B cell (primary cell): ENCODE results near the gene RIN2. TPM values are rescaled to one million over a fixed set of nuclear protein-coding genes. Genes with fewer than 3 reads are reported as not detected.

Experiments used
- ATAC-seq: fragments of 200-7000 bp; cut with Tn5 transposase; one replicate; pipeline ENCODE4 v1.10.0; 2021; ENCODE audit warnings: low read depth, mild to moderate bottlenecking, moderate number of reproducible peaks, moderate library complexity
- CTCF ChIA-PET: fragments of 350-600 bp; sonication (Branson Sonifier 250); formaldehyde crosslinking; loops from one replicate; lab custom pipeline; 2021; ENCODE audit warnings: antibody characterized with exemption, inconsistent platforms; lab: Charles Lee
- POLR2A ChIA-PET: fragments of 350-600 bp; sonication (Branson Sonifier 250); formaldehyde crosslinking; loops from one replicate; lab custom pipeline; 2021; ENCODE audit warnings: antibody characterized with exemption; lab: Charles Lee
- DNase-seq: peaks from one replicate; pipeline ENCODE4 v3.0.0; 2013
- H2AFZ ChIP-seq: 2 replicates; pipeline ENCODE4 v1.6.1; 2012; ENCODE audit warnings: mild to moderate bottlenecking, low read depth, low read length; ENCODE audit not compliant: insufficient read depth, poor library complexity, severe bottlenecking
- H3K27ac ChIP-seq, 2 donors: 1 replicate in 1 of 2; 2 replicates in 1 of 2; pipeline ENCODE4 v1.5.1; 2012 to 2013; ENCODE audit warnings: low read length in 2 of 2, mild to moderate bottlenecking in 2 of 2, moderate library complexity in 1 of 2
- H3K27me3 ChIP-seq, 4 experiments: fragments of 200-600 bp in 1 of 4; sonication (generic) in 1 of 4; replicated peaks in 1 of 4; 1 replicate in 2 of 4; 2 replicates in 2 of 4; pipeline versions ENCODE4 v1.6.1 to v1.7.0; 2013 to 2016; ENCODE audit warnings: low read length in 3 of 4, mild to moderate bottlenecking in 2 of 4, mixed read lengths in 1 of 4, moderate library complexity in 1 of 4; ENCODE audit not compliant: insufficient read depth in 4 of 4, control insufficient read depth in 3 of 4; ENCODE audit errors: control extremely low read depth in 1 of 4
- H3K36me3 ChIP-seq, 2 experiments: replicated peaks in 1 of 2; 1 replicate in 1 of 2; 2 replicates in 1 of 2; pipeline versions ENCODE4 v1.6.1 to v1.7.1; 2013; ENCODE audit warnings: low read length in 1 of 2; ENCODE audit not compliant: insufficient read depth in 2 of 2, control insufficient read depth in 1 of 2; ENCODE audit errors: control extremely low read depth in 1 of 2, extremely low read depth in 1 of 2
- H3K4me1 ChIP-seq, 2 donors: fragments of 200-600 bp in 1 of 2; sonication (generic) in 1 of 2; 1 replicate in 1 of 2; 2 replicates in 1 of 2; pipeline versions ENCODE4 v1.5.1 to v1.6.1; 2013 to 2017; ENCODE audit warnings: low read length in 2 of 2; ENCODE audit not compliant: control insufficient read depth in 2 of 2, insufficient read depth in 2 of 2
- H3K4me2 ChIP-seq: replicated peaks from 2 replicates; pipeline ENCODE3; 2012; ENCODE audit warnings: mild to moderate bottlenecking, low read depth, low read length; ENCODE audit not compliant: poor library complexity, severe bottlenecking
- H3K4me3 ChIP-seq, 5 experiments: fragments of 200-600 bp in 1 of 5; sonication (generic) in 1 of 5; 1 replicate in 3 of 5; 2 replicates in 2 of 5; pipeline versions ENCODE4 v1.5.1 to v1.7.0; 2011 to 2016; ENCODE audit warnings: low read length in 4 of 5, mild to moderate bottlenecking in 4 of 5, low read depth in 2 of 5, control low read depth in 1 of 5, moderate library complexity in 1 of 5; ENCODE audit not compliant: insufficient read depth in 1 of 5; ENCODE audit errors: control extremely low read depth in 1 of 5, extremely low read depth in 1 of 5
- H3K79me2 ChIP-seq: fragments of 200-600 bp; sonication (generic); one replicate; pipeline ENCODE4 v1.6.0; 2016; ENCODE audit warnings: low read length; ENCODE audit not compliant: control insufficient read depth, insufficient read depth
- H3K9ac ChIP-seq: fragments of 200-600 bp; sonication (generic); 2 replicates; pipeline ENCODE4 v1.6.1; 2017; ENCODE audit warnings: mild to moderate bottlenecking, low read length, moderate library complexity
- H3K9me3 ChIP-seq, 3 donors: one replicate each; pipeline versions ENCODE4 v1.6.1 to v1.7.1; 2013; ENCODE audit warnings: low read length in 2 of 3; ENCODE audit not compliant: control insufficient read depth in 2 of 3, insufficient read depth in 1 of 3; ENCODE audit errors: control extremely low read depth in 1 of 3
- H4K20me1 ChIP-seq: 2 replicates; pipeline ENCODE4 v1.6.0; 2012; ENCODE audit warnings: mild to moderate bottlenecking, low read length; ENCODE audit not compliant: insufficient read depth, control insufficient read depth, poor library complexity, severe bottlenecking
- H3K27ac Mint-ChIP-seq: one replicate; pipeline ENCODE4 v1.8.0; 2021; ENCODE audit warnings: mixed read lengths
- H3K27me3 Mint-ChIP-seq: one replicate; pipeline ENCODE4 v1.8.0; 2021; ENCODE audit warnings: mixed read lengths
- H3K4me1 Mint-ChIP-seq: one replicate; pipeline ENCODE4 v1.8.0; 2021; ENCODE audit warnings: mixed read lengths
- H3K4me3 Mint-ChIP-seq: one replicate; pipeline ENCODE4 v1.8.0; 2021; ENCODE audit warnings: mixed read lengths
- H3K9me3 Mint-ChIP-seq: one replicate; pipeline ENCODE4 v1.8.0; 2022; ENCODE audit warnings: mixed read lengths; ENCODE audit not compliant: insufficient read depth
- EZH2 ChIP-seq: IDR thresholded peaks from 2 replicates; pipeline ENCODE4 v1.6.1; 2012; ENCODE audit warnings: borderline replicate concordance, low read depth, mild to moderate bottlenecking, moderate library complexity, low read length; ENCODE audit not compliant: insufficient read depth, poor library complexity, severe bottlenecking
- WGBS: methylation state at CpG from one replicate; pipeline ENCODE4 v1.1.5; 2013; ENCODE audit warnings: missing lambda C conversion rate; ENCODE audit not compliant: insufficient coverage; 5-methylcytosine and 5-hydroxymethylcytosine counted together
- intact Hi-C: fragments of 100-400 bp; cut with micrococcal nuclease; formaldehyde crosslinking; loops from one replicate; pipeline ENCODE4 v1.10.0; 2022
- polyA plus RNA-seq: library from polyadenylated mRNA; depleted of rRNA; stranded (reverse); fragments of >200 nt; gene quantifications from 2 replicates; pipeline ENCODE4 v1.2.3, GENCODE V29; 2012
- total RNA-seq, 2 donors: library from RNA; stranded (reverse); fragments of 120-200 nt in 1 of 2; gene quantifications; 1 replicate in 1 of 2; 2 replicates in 1 of 2; pipeline versions ENCODE4 v1.2.3 to v1.2.4, GENCODE V29; 2013 to 2022
- TF ChIP-seq, protein P1 (sequence below): fragments of 200-600 bp; IDR thresholded peaks from one replicate; pipeline ENCODE4 v1.8.0; 2022; ENCODE audit warnings: antibody characterized with exemption, mild to moderate bottlenecking

The RIN2 gene
- total and polyA plus RNA-seq, 2 donors (not counting 1 experiment from before 2014, with no cell fraction given), result 0.15 to 0.32 TPM

DNA sequence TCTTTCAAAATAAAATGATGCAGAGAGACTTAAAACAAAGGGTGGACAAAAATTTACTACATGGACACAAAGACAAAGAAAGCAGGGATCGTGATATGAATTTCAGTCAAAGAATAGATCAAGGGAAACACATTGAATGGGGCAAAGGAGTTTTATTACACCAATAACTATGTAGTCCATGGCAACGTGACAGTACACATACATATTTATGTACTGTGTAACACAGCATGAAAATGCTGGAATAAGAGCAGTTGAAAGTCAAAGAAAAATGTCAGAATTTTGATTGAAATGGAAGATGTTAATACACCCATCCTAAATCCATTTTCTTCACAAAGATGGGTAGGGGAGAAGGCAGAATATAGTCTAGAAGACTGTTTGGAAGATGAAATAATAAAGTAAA lies 9.4 kb upstream of the RIN2 start:
- H3K4me3 Mint-ChIP-seq, result no peak overlapping the region
- H3K4me1 Mint-ChIP-seq, result peaks cover 13% of the 10 kb centered on the region
- H3K27me3 Mint-ChIP-seq, result peaks cover 16% of the 10 kb centered on the region
- H3K79me2 ChIP-seq, result no peaks in the 10 kb centered on the region
- WGBS, result no CpG with 5 or more reads among the region's 2 CpGs
- ATAC-seq, result no peak
- TF ChIP-seq, protein P1, sequence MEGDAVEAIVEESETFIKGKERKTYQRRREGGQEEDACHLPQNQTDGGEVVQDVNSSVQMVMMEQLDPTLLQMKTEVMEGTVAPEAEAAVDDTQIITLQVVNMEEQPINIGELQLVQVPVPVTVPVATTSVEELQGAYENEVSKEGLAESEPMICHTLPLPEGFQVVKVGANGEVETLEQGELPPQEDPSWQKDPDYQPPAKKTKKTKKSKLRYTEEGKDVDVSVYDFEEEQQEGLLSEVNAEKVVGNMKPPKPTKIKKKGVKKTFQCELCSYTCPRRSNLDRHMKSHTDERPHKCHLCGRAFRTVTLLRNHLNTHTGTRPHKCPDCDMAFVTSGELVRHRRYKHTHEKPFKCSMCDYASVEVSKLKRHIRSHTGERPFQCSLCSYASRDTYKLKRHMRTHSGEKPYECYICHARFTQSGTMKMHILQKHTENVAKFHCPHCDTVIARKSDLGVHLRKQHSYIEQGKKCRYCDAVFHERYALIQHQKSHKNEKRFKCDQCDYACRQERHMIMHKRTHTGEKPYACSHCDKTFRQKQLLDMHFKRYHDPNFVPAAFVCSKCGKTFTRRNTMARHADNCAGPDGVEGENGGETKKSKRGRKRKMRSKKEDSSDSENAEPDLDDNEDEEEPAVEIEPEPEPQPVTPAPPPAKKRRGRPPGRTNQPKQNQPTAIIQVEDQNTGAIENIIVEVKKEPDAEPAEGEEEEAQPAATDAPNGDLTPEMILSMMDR, result no peak
- no peak for TF ChIP-seq EZH2
- no peak for DNase-seq
- H3K4me1 ChIP-seq, result peaks cover 9 to 10% of the 10 kb centered on the region in 2 donors
- CTCF ChIA-PET, result no interaction called here
- peaks cover 2% of the 10 kb centered on the region for H3K9me3 Mint-ChIP-seq
- no peaks in the 10 kb centered on the region for H3K36me3 ChIP-seq
- H3K4me2 ChIP-seq, result no peak overlapping the region
- no peak overlapping the region for H3K27ac Mint-ChIP-seq
- H3K9me3 ChIP-seq, result peaks cover 0 to 7% (median 6%) of the 10 kb centered on the region in 3 donors
- no peaks in the 10 kb centered on the region for H4K20me1 ChIP-seq
- no peak overlapping the region for H2AFZ ChIP-seq
- no peak overlapping the region for H3K9ac ChIP-seq
- POLR2A ChIA-PET, result no interaction called here
- intact Hi-C loops, result no loop called here
- H3K27me3 ChIP-seq, result peaks cover 0 to 8% (median 5%) of the 10 kb centered on the region in 4 experiments
- no peak overlapping the region for H3K27ac ChIP-seq
- H3K4me3 ChIP-seq, result no peak overlapping the region

- no peak overlapping the region for H3K4me2 ChIP-seq
- peaks cover 2% of the 10 kb centered on the region for H3K9me3 Mint-ChIP-seq
- no peak for ATAC-seq
- no peak for DNase-seq
- no peak overlapping the region for H3K9ac ChIP-seq
- peaks cover 0 to 7% (median 3%) of the 10 kb centered on the region in 4 experiments for H3K27me3 ChIP-seq
- no peak overlapping the region for H3K27ac ChIP-seq
- H3K4me3 ChIP-seq, result no peak overlapping the region
- H3K4me3 Mint-ChIP-seq, result no peak overlapping the region
- H3K4me1 Mint-ChIP-seq, result peaks cover 13% of the 10 kb centered on the region
- intact Hi-C loops, result no loop called here
- H3K4me1 ChIP-seq, result peaks cover 9 to 10% of the 10 kb centered on the region in 2 donors
- H4K20me1 ChIP-seq, result no peaks in the 10 kb centered on the region
- POLR2A ChIA-PET, result no interaction called here
- CTCF ChIA-PET, result no interaction called here
- no peak for TF ChIP-seq EZH2
- TF ChIP-seq, protein P1, result no peak
- H3K27ac Mint-ChIP-seq, result no peak overlapping the region
- H2AFZ ChIP-seq, result no peak overlapping the region
- H3K79me2 ChIP-seq, result no peaks in the 10 kb centered on the region
- H3K36me3 ChIP-seq, result no peaks in the 10 kb centered on the region
- H3K9me3 ChIP-seq, result peaks cover 0 to 7% (median 3%) of the 10 kb centered on the region in 3 donors
- peaks cover 16% of the 10 kb centered on the region for H3K27me3 Mint-ChIP-seq
- no CpG with 5 or more reads among the region's 3 CpGs for WGBS
Measured at GRCh38 chr20:19749618-19750071, 8.4 kb upstream of the RIN2 start.
